Left renal pelvis (tissue), 4 donors: ENCODE results near the gene PPP1R37. TPM values are rescaled to one million over a fixed set of nuclear protein-coding genes. Genes with fewer than 3 reads are reported as not detected.

Experiments
- DNase-seq, 4 donors: peaks; one replicate each; pipeline ENCODE4 v3.0.0-alpha.2; 2013; ENCODE audit warnings: low read depth in 4 of 4, low spot score in 3 of 4
- polyA plus RNA-seq, 4 donors: library from polyadenylated mRNA; unstranded; fragments of 120-200 nt; gene quantifications; one replicate each; pipeline ENCODE4 v1.2.1, GENCODE V29; 2013; ENCODE audit not compliant: insufficient read length in 4 of 4

The PPP1R37 gene
- polyA plus RNA-seq, 4 donors: 15.2 to 38.9 (median 26.5) TPM

- no peak for DNase-seq
Measured at GRCh38 chr19:45147835-45148676, 55.1 kb downstream of the PPP1R37 start.

GRCh38 chr19:45149129-45149528 lies 56.1 kb downstream of the PPP1R37 start:
- no peak for DNase-seq

GRCh38 chr19:45150180-45150579 lies 57.2 kb downstream of the PPP1R37 start:
- no peak for DNase-seq

- DNase-seq: no peak
Measured at GRCh38 chr19:45150751-45151281, 57.8 kb downstream of the PPP1R37 start.

GRCh38 chr19:45151320-45151719 lies 58.3 kb downstream of the PPP1R37 start:
- no peak for DNase-seq

- no peak for DNase-seq
Measured at GRCh38 chr19:45151821-45152503, 59.0 kb downstream of the PPP1R37 start.

- DNase-seq: no peak
Measured at GRCh38 chr19:45152504-45153338, 59.7 kb downstream of the PPP1R37 start.

- DNase-seq: no peak
Measured at GRCh38 chr19:45153339-45154063, 60.5 kb downstream of the PPP1R37 start.

GRCh38 chr19:45154064-45154827 lies 61.3 kb downstream of the PPP1R37 start:
- no peak for DNase-seq

GRCh38 chr19:45156011-45156630 lies 63.1 kb downstream of the PPP1R37 start:
- DNase-seq: no peak

GRCh38 chr19:45156751-45157150 lies 63.8 kb downstream of the PPP1R37 start:
- DNase-seq: no peak

- no peak for DNase-seq
Measured at GRCh38 chr19:45158503-45159209, 65.7 kb downstream of the PPP1R37 start.

- no peak for DNase-seq
Measured at GRCh38 chr19:45159210-45159970, 66.4 kb downstream of the PPP1R37 start.

GRCh38 chr19:45159971-45160324 lies 67.0 kb downstream of the PPP1R37 start:
- DNase-seq: no peak

GRCh38 chr19:45160870-45161737 lies 68.1 kb downstream of the PPP1R37 start, which contains the start of gene NKPD1:
NKPD1 (minus strand) TSS chr19:45160982; CDS start chr19:45160150, 832 bp downstream.
- DNase-seq: no peak

- DNase-seq: no peak
Measured at GRCh38 chr19:45161738-45162607, 69.0 kb downstream of the PPP1R37 start.
